ENCODE results near the gene BEGAIN.

The BEGAIN gene

DNA sequence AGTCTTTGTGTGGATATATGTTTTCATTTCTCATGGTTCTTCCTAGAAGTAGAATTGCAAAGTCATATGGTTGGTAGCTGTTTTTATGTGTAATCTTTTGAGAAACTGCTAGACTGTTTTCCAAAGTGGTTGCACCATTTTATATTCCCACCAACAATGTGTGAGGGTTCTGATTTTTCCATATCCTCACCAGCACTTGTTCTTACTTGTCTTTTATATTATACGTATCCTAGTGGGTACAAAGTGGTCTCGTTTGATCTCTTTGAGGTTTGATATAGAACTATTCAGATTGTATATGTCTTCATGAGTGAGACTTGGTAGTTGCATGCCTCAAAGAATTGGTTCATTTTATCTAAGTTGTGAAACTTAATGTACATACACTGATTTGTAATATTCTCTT lies 91.3 kb downstream of the BEGAIN start:
- no peak for DNase-seq (ENCODE audit: extremely low read depth, low read depth)
- no peak for TF ChIP-seq CTCF (IDR thresholded peaks at IDR 0.05; ENCODE audit: low read depth, low read length)

GRCh38 chr14:100494645-100495044 lies 92.6 kb downstream of the BEGAIN start:
- TF ChIP-seq CTCF (IDR thresholded peaks at IDR 0.05; ENCODE audit: low read depth, low read length): no peak
- DNase-seq (ENCODE audit: extremely low read depth, low read depth): no peak

- no peak for TF ChIP-seq CTCF (IDR thresholded peaks at IDR 0.05; ENCODE audit: low read depth, low read length)
- DNase-seq (ENCODE audit: extremely low read depth, low read depth): no peak
Observed at GRCh38 chr14:100490252-100490651, 97.0 kb downstream of the BEGAIN start.

GRCh38 chr14:100488057-100488456 lies 99.2 kb downstream of the BEGAIN start:
- no peak for TF ChIP-seq CTCF (IDR thresholded peaks at IDR 0.05; ENCODE audit: low read depth, low read length)
- no peak for DNase-seq (ENCODE audit: extremely low read depth, low read depth)

GRCh38 chr14:100487304-100487703 lies 99.9 kb downstream of the BEGAIN start:
- TF ChIP-seq CTCF (IDR thresholded peaks at IDR 0.05; ENCODE audit: low read depth, low read length): no peak
- no peak for DNase-seq (ENCODE audit: extremely low read depth, low read depth)
